ENCODE results near the gene FEN1.

Gene FEN1

DNA sequence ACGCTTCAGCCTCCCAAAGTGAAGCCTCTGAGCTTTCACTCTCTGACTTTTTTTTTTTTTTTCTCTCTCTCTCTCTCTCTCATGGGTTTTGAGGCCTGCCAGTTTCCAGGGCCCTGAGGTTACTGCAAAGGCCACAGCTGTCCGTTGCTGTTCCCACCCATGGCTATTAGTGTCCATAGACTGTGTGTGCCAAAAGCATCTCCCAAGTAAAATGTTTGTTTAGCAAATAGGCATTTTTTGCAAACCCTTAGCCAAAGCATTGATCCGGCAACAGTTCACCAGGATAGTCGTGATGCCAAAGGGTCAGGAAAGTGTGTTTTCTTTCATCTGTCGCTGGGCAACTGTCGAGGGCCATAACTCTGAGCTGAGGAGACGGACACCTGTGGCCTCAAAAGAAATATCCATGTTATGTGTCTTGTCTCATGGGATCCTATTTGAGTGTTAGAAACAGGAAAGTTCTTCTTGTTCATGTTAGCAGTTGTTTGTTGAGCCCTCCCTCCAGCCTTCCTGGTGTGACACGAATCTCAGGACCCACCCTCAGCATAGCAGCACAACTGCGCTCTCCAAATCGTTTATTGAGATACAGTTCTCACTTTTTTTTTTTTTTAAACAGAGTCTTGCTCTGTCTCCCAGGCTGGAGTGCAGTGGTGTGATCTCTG is 53.8 kb downstream of the FEN1 start:
- FAIRE-seq, result no peak
